Measurements from ENCODE around the gene ZFPM1. TPM values are rescaled to one million over a fixed set of nuclear protein-coding genes. Genes with fewer than 3 reads are reported as not detected.

The ZFPM1 gene
- total RNA-seq, 1 donor from 2014 or later: 11.1 TPM

GRCh38 chr16:88435437-88436355 lies 17.4 kb upstream of the ZFPM1 start:
- no peaks in the 10 kb centered on the region for H3K4me1 Mint-ChIP-seq
- H3K27me3 Mint-ChIP-seq (ENCODE audit: low read depth): no peaks in the 10 kb centered on the region
- no peak for TF ChIP-seq CTCF (conservative IDR thresholded peaks at IDR 0.05)
- H3K4me3 Mint-ChIP-seq: no peak overlapping the region
- H3K9me3 Mint-ChIP-seq: no peaks in the 10 kb centered on the region
- DNase-seq (ENCODE audit: low read depth, low spot score): no peak
- no peak overlapping the region for H3K27ac Mint-ChIP-seq (ENCODE audit: unreplicated experiment)
- H3K36me3 Mint-ChIP-seq (ENCODE audit: low read depth): no peaks in the 10 kb centered on the region

GRCh38 chr16:88436796-88437195 lies 16.3 kb upstream of the ZFPM1 start:
- no peaks in the 10 kb centered on the region for H3K27me3 Mint-ChIP-seq (ENCODE audit: low read depth)
- no peaks in the 10 kb centered on the region for H3K9me3 Mint-ChIP-seq
- no peaks in the 10 kb centered on the region for H3K4me1 Mint-ChIP-seq
- no peak overlapping the region for H3K27ac Mint-ChIP-seq (ENCODE audit: unreplicated experiment)
- no peak overlapping the region for H3K4me3 Mint-ChIP-seq
- no peak for DNase-seq (ENCODE audit: low read depth, low spot score)
- no peaks in the 10 kb centered on the region for H3K36me3 Mint-ChIP-seq (ENCODE audit: low read depth)
- no peak for TF ChIP-seq CTCF (conservative IDR thresholded peaks at IDR 0.05)

GRCh38 chr16:88437367-88437964 lies 15.6 kb upstream of the ZFPM1 start:
- Mint-ChIP-seq H3K36me3 (ENCODE audit: low read depth) (no peaks in the 10 kb centered on the region), H3K4me1 (no peaks in the 10 kb centered on the region), H3K27me3 (ENCODE audit: low read depth) (no peaks in the 10 kb centered on the region), H3K4me3 (no peak overlapping the region), H3K27ac (ENCODE audit: unreplicated experiment) (no peak overlapping the region), H3K9me3 (no peaks in the 10 kb centered on the region)
- peak; percentile 69 for DNase-seq (ENCODE audit: low read depth, low spot score)
- peak; percentile 90 for TF ChIP-seq CTCF (conservative IDR thresholded peaks at IDR 0.05)

- DNase-seq (ENCODE audit: low read depth, low spot score): no peak
- TF ChIP-seq CTCF (conservative IDR thresholded peaks at IDR 0.05): no peak
- no peak overlapping the region for H3K4me3 Mint-ChIP-seq
- no peaks in the 10 kb centered on the region for H3K36me3 Mint-ChIP-seq (ENCODE audit: low read depth)
- no peaks in the 10 kb centered on the region for H3K9me3 Mint-ChIP-seq
- no peak overlapping the region for H3K27ac Mint-ChIP-seq (ENCODE audit: unreplicated experiment)
- no peaks in the 10 kb centered on the region for H3K4me1 Mint-ChIP-seq
- H3K27me3 Mint-ChIP-seq (ENCODE audit: low read depth): no peaks in the 10 kb centered on the region
Observed at GRCh38 chr16:88438084-88438870, 14.8 kb upstream of the ZFPM1 start.

GRCh38 chr16:88439016-88439415 lies 14.1 kb upstream of the ZFPM1 start:
- H3K4me3 Mint-ChIP-seq: no peak overlapping the region
- no peak for TF ChIP-seq CTCF (conservative IDR thresholded peaks at IDR 0.05)
- no peaks in the 10 kb centered on the region for H3K9me3 Mint-ChIP-seq
- H3K27ac Mint-ChIP-seq (ENCODE audit: unreplicated experiment): no peak overlapping the region
- no peaks in the 10 kb centered on the region for H3K36me3 Mint-ChIP-seq (ENCODE audit: low read depth)
- no peak for DNase-seq (ENCODE audit: low read depth, low spot score)
- no peaks in the 10 kb centered on the region for H3K27me3 Mint-ChIP-seq (ENCODE audit: low read depth)
- H3K4me1 Mint-ChIP-seq: no peaks in the 10 kb centered on the region

Data from neural crest cell (in vitro differentiated cells).